Lower leg skin (tissue), 4 donors: ENCODE measurements around the gene RNASE12. TPM values are rescaled to one million over a fixed set of nuclear protein-coding genes. Genes with fewer than 3 reads are reported as not detected.

Experiments used
- DNase-seq, 2 donors: peaks; one replicate each; pipeline ENCODE4 v3.0.0-alpha.2; 2019; ENCODE audit warnings: low spot score in 2 of 2
- H3K4me3 ChIP-seq: fragments of 200-600 bp; sonication (generic); 2 replicates; pipeline ENCODE4 v1.5.1; 2017; ENCODE audit warnings: mild to moderate bottlenecking, low read depth; ENCODE audit not compliant: poor library complexity, severe bottlenecking
- CTCF ChIP-seq, 3 donors: fragments of 450-650 bp; IDR thresholded peaks; one replicate each; pipeline ENCODE4 v1.5.1; 2016; ENCODE audit warnings: antibody characterized with exemption in 3 of 3, mild to moderate bottlenecking in 3 of 3, moderate library complexity in 2 of 3
- POLR2A ChIP-seq, 2 donors: fragments of 450-650 bp; IDR thresholded peaks; one replicate each; pipeline ENCODE4 v1.6.1; 2016 to 2017; ENCODE audit warnings: antibody characterized with exemption in 2 of 2, mild to moderate bottlenecking in 1 of 2, moderate library complexity in 1 of 2
- WGBS, 2 donors: methylation state at CpG; one replicate each; pipeline ENCODE4 v1.1.5; 2018; 5-methylcytosine and 5-hydroxymethylcytosine counted together
- intact Hi-C: fragments of 100-400 bp; cut with DNase I; formaldehyde crosslinking; loops from one replicate; pipeline ENCODE4 v1.15.0; 2023; ENCODE audit warnings: low total_unique reads
- total RNA-seq, 4 donors: library from RNA; depleted of rRNA; stranded (reverse); fragments of >200 nt; gene quantifications; one replicate each; pipeline ENCODE4 v1.1.0, GENCODE V29; 2016

The RNASE12 gene
- total RNA-seq, result not detected

- no peak within 1 kb of the TSS for H3K4me3 ChIP-seq
- intact Hi-C loops, result no loop called here
- no peak for TF ChIP-seq POLR2A (IDR thresholded peaks at IDR 0.05)
- no peak for TF ChIP-seq CTCF (IDR thresholded peaks at IDR 0.05)
- WGBS, 2 donors, result 83 to 89% methylated on average over 4 of the region's 4 CpGs
- DNase-seq, result no peak
Measured at GRCh38 chr14:20591235-20591634, at the start of gene RNASE12. Gene RNASE12, minus strand, starts transcription at chr14:20591376. Its CDS starts 653 bp downstream, at chr14:20590723.

- intact Hi-C loops, result no loop called here
- 3% methylated on average over 45 of the region's 45 CpGs for WGBS, 2 donors
- H3K4me3 ChIP-seq, result no peak overlapping the region
- no peak for DNase-seq
- no peak for TF ChIP-seq POLR2A (IDR thresholded peaks at IDR 0.05)
Measured at GRCh38 chr14:20632831-20633691, 41.9 kb upstream of the RNASE12 start.

GRCh38 chr14:20632448-20632830 lies 41.3 kb upstream of the RNASE12 start:
- intact Hi-C loops, result no loop called here
- TF ChIP-seq POLR2A (IDR thresholded peaks at IDR 0.05), result no peak
- no peak for TF ChIP-seq CTCF (IDR thresholded peaks at IDR 0.05)
- 1 to 4% methylated on average over 19 of the region's 19 CpGs for WGBS, 2 donors
- no peak overlapping the region for H3K4me3 ChIP-seq
- DNase-seq, result no peak

- TF ChIP-seq CTCF (IDR thresholded peaks at IDR 0.05) (no peak), POLR2A (IDR thresholded peaks at IDR 0.05) (no peak)
- WGBS, 2 donors, result 2 to 4% methylated on average over 18 of the region's 18 CpGs
- H3K4me3 ChIP-seq, result no peak overlapping the region
- intact Hi-C loops, result no loop called here
- peak in 1 of 2 donors; percentile 91 for DNase-seq
Measured at GRCh38 chr14:20631880-20632389, 40.8 kb upstream of the RNASE12 start.

GRCh38 chr14:20631023-20631879 lies 40.1 kb upstream of the RNASE12 start:
- H3K4me3 ChIP-seq, result peak overlapping the region; percentile 5
- 3% methylated on average over 19 of the region's 19 CpGs for WGBS, 2 donors
- DNase-seq, result no peak
- TF ChIP-seq CTCF (IDR thresholded peaks at IDR 0.05) (no peak), POLR2A (IDR thresholded peaks at IDR 0.05) (no peak)
- intact Hi-C loops, result no loop called here
